ENCODE data around the gene CREG2.

CREG2 gene

GRCh38 chr2:101409699-101410098 lies 22.4 kb upstream of the CREG2 start:
- no peak for DNase-seq (ENCODE audit: low read depth in 2 of 2)

- DNase-seq (ENCODE audit: low read depth in 2 of 2) = no peak
Observed at GRCh38 chr2:101408925-101409324, 21.6 kb upstream of the CREG2 start.

GRCh38 chr2:101405351-101405899 lies 18.1 kb upstream of the CREG2 start:
- DNase-seq (ENCODE audit: low read depth in 2 of 2) = no peak

- no peak for DNase-seq (ENCODE audit: low read depth in 2 of 2)
Observed at GRCh38 chr2:101403745-101404144, 16.4 kb upstream of the CREG2 start.

GRCh38 chr2:101402630-101403029 lies 15.3 kb upstream of the CREG2 start:
- no peak for DNase-seq (ENCODE audit: low read depth in 2 of 2)

- no peak for DNase-seq (ENCODE audit: low read depth in 2 of 2)
Observed at GRCh38 chr2:101401906-101402305, 14.6 kb upstream of the CREG2 start.

- DNase-seq (ENCODE audit: low read depth in 2 of 2) = no peak
Observed at GRCh38 chr2:101401326-101401665, 14.0 kb upstream of the CREG2 start.

GRCh38 chr2:101400506-101401325 lies 13.4 kb upstream of the CREG2 start:
- no peak for DNase-seq (ENCODE audit: low read depth in 2 of 2)

- no peak for DNase-seq (ENCODE audit: low read depth in 2 of 2)
Observed at GRCh38 chr2:101400048-101400447, 12.7 kb upstream of the CREG2 start.

GRCh38 chr2:101399021-101399799 lies 11.9 kb upstream of the CREG2 start:
- no peak for DNase-seq (ENCODE audit: low read depth in 2 of 2)

- no peak for DNase-seq (ENCODE audit: low read depth in 2 of 2)
Observed at GRCh38 chr2:101398116-101398821, 11.0 kb upstream of the CREG2 start.

GRCh38 chr2:101396316-101396717 lies 9.0 kb upstream of the CREG2 start:
- DNase-seq (ENCODE audit: low read depth in 2 of 2) = no peak

- no peak for DNase-seq (ENCODE audit: low read depth in 2 of 2)
Observed at GRCh38 chr2:101395545-101396315, 8.4 kb upstream of the CREG2 start.

GRCh38 chr2:101388232-101388631 lies 929 bp upstream of the CREG2 start:
- no peak for DNase-seq (ENCODE audit: low read depth in 2 of 2)

GRCh38 chr2:101386599-101387150 lies 628 bp downstream of the CREG2 start:
- DNase-seq (ENCODE audit: low read depth in 2 of 2) = no peak

- no peak for DNase-seq (ENCODE audit: low read depth in 2 of 2)
Observed at GRCh38 chr2:101383016-101383541, 4.2 kb downstream of the CREG2 start.

- DNase-seq (ENCODE audit: low read depth in 2 of 2) = no peak
Observed at GRCh38 chr2:101382442-101382841, 4.9 kb downstream of the CREG2 start.

- DNase-seq (ENCODE audit: low read depth in 2 of 2) = no peak
Observed at GRCh38 chr2:101380376-101380775, 6.9 kb downstream of the CREG2 start.

- DNase-seq (ENCODE audit: low read depth in 2 of 2) = no peak
Observed at GRCh38 chr2:101379091-101379490, 8.2 kb downstream of the CREG2 start.

- DNase-seq (ENCODE audit: low read depth in 2 of 2) = no peak
Observed at GRCh38 chr2:101375653-101376052, 11.7 kb downstream of the CREG2 start.
